GM18951 (cell line): Measurements from ENCODE around the gene POU2F2.
"Not testable (repeated sequence)": the region's sequence is repeated elsewhere in the genome, so short reads cannot be mapped to it uniquely, and the experiment has no call there.

Experiments used
- POLR2A ChIP-seq: IDR thresholded peaks from 4 replicates; pipeline ENCODE4 v1.6.1; 2011; ENCODE audit warnings: mild to moderate bottlenecking; ENCODE audit not compliant: insufficient read length, insufficient read depth; ENCODE audit errors: extremely low read depth
- in situ Hi-C: fragments of 300-500 bp; cut with MboI; formaldehyde crosslinking; loops from one replicate; pipeline ENCODE4 v1.12.0; 2022; ENCODE audit warnings: low sequenced_read_pairs, mixed read lengths, inconsistent platforms; ENCODE audit not compliant: unreplicated experiment

The POU2F2 gene

DNA sequence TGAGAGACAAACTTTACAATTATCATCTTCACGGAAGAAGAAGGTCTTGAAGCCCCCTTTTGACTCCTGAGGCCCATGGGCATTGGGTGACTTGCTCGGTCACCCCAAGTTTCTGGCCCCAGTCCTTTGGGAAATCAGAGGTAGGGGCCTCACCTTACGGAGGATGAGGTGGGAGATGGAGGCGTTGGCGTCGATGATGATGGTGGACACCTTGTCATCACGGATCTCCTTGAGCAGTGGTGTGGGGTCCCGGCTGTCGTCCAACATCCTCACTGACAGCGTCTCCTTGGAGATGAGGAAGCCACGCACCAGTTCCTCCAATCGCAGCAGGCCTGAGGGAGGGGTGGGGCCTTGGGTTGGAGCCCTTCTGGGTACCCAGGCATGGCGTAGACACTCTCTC is 73.0 kb downstream of the POU2F2 start:
- no peak for TF ChIP-seq POLR2A
- in situ Hi-C loops = no loop called here

DNA sequence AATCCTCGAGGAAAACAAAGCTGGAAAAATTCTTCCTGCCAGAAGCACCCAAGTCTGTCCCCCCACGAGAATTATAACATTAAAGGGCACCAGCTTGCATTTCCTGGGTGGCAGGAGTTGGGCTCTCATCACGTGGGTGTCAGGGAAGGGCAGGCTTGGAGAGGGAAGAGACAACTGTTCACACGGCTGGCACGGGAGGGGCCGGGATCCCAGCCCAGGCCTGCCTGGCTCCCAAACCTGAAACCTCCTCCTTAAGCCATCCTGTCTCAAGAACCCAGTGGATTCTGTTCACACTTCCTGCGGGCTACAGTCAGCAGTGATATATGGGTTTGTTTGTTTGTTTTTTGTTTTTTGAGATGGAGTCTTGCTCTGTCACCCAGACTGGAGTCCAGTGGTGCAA is 74.4 kb downstream of the POU2F2 start:
- TF ChIP-seq POLR2A = no peak
- in situ Hi-C loops = no loop called here

- TF ChIP-seq POLR2A = no peak
- in situ Hi-C loops = no loop called here
Observed at GRCh38 chr19:42054205-42054604, 78.0 kb downstream of the POU2F2 start.

GRCh38 chr19:42053037-42053935 is 79.0 kb downstream of the POU2F2 start:
- TF ChIP-seq POLR2A = no peak
- in situ Hi-C loops = no loop called here

GRCh38 chr19:42052241-42052863 is 79.9 kb downstream of the POU2F2 start:
- TF ChIP-seq POLR2A = no peak
- in situ Hi-C loops = no loop called here

- no peak for TF ChIP-seq POLR2A
- in situ Hi-C loops = no loop called here
Observed at GRCh38 chr19:42051166-42052115, 80.8 kb downstream of the POU2F2 start.

DNA sequence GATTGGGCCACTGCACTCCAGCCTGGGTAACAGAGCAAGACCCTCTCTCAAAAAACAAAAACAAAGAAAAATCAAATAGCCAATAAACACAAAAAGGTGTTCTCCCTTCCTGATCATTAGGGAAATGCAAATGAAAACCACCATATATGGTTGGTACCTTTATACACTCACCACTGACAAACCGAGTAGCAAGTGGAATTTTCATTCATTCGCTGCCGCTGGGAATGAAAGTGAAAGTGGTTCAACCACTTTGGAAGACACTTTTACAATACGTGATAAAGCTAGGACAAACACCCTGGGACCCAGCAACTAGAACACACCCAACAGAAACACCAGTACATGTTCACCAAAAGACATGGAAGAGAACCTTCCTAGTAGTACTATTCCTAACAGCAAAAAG is 83.3 kb downstream of the POU2F2 start:
- no peak for TF ChIP-seq POLR2A
- in situ Hi-C loops = no loop called here

GRCh38 chr19:42045575-42045974 is 86.7 kb downstream of the POU2F2 start:
- TF ChIP-seq POLR2A = no peak
- in situ Hi-C loops = no loop called here

DNA sequence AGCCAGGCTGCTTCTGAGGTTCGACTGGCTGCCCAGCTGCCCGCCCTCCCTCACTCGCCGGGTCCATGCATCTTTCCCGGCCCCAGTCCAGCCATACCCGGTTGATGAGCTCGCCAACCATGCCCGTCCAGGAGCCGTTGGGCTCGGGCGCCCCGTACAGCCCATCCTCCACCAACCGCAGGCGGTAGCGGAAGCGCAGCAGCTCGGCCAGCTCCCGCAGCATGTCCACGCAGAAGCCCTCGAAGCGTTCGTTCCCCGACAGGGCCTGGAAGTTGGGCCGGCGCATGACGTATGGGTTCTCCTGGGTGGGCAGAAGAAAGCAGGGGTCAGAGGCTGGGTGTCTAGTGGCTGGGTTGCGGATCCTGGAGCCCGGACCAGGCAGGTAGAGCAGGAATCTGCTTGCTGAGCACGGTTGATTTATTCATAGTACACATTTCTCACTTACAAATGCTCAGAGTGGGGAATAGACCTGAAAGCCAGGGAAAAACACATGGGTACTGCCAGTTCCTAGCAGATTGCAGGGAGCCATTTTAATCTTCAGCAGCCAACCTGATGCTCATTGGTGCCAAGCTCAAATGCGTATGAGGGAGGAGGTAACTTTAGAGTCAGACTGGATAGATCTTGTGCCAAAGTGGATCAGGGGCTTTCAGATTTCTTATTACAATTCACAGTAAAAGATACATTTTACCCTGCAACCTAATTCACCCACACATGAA is 89.6 kb downstream of the POU2F2 start:
- in situ Hi-C loops = no loop called here
- no peak for TF ChIP-seq POLR2A

- in situ Hi-C loops = not testable (repeated sequence)
Observed at GRCh38 chr19:42040491-42040890, 91.8 kb downstream of the POU2F2 start.

DNA sequence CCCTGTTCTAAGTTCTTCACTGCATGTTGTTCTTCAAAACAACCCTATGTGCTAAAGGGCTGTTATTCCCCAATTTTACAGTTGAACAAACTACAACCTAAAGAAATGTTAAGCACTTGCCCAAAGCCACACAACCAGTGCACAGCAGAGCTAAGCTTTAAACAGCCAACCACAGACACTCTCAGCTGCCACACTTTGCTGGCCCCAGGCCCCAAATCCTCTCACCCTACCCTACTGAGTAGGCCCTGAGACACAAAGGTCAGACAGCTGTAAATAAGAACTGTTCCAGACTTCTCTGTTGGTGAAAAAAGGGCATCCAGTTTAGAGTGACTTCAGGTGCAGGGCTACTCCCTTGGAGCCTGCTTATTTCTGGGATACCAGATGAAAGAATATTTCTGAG is 92.2 kb downstream of the POU2F2 start:
- in situ Hi-C loops = no loop called here
- TF ChIP-seq POLR2A = no peak

DNA sequence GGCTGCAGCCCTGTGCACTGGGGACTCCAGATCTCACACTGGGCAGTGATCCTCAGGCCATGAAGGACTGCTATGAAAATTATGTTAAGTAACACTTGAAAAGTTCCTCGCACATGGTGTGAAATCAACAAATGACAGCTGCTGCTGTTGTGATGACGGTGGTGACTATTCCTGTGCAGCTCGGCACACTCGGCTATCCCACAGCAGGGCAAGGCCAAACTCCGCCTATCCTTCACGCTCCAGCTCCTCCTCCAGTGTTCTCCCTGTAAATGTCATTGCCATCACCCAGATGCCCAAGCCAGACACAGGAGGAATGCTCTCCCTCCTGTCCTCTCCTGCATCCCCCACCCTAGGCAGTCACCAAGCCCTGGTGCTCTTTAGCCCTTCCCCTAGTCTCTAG is 93.6 kb downstream of the POU2F2 start:
- TF ChIP-seq POLR2A = no peak
- in situ Hi-C loops = no loop called here

- TF ChIP-seq POLR2A = no peak
- in situ Hi-C loops = no loop called here
Observed at GRCh38 chr19:42037649-42038048, 94.6 kb downstream of the POU2F2 start.
